ENCODE measurements around the gene KIF24. TPM values are rescaled to one million over a fixed set of nuclear protein-coding genes. Genes with fewer than 3 reads are reported as not detected.

The KIF24 gene
- total RNA-seq, 4 donors from 2014 or later, result 0.59 to 1.9 (median 1.5) TPM

GRCh38 chr9:34291023-34291422, 38.0 kb downstream of the KIF24 start:
- H3K36me3 ChIP-seq, result no peaks in the 10 kb centered on the region
- no peak for DNase-seq (ENCODE audit: low spot score in 2 of 2)
- no peaks in the 10 kb centered on the region for H3K4me1 ChIP-seq
- 85 to 86% methylated on average over 2 of the region's 2 CpGs for WGBS, 2 donors
- H3K9me3 ChIP-seq, result no peaks in the 10 kb centered on the region
- no peaks in the 10 kb centered on the region for H3K27me3 ChIP-seq
- TF ChIP-seq EP300 (IDR thresholded peaks at IDR 0.05) (no peak), POLR2A (IDR thresholded peaks at IDR 0.05) (no peak), CTCF (IDR thresholded peaks at IDR 0.05) (no peak)
- H3K4me3 ChIP-seq, result no peak overlapping the region
- no peak overlapping the region for H3K27ac ChIP-seq

- Histone ChIP-seq H3K9me3 (no peaks in the 10 kb centered on the region), H3K27ac (no peak overlapping the region), H3K36me3 (no peaks in the 10 kb centered on the region), H3K27me3 (no peaks in the 10 kb centered on the region), H3K4me1 (no peaks in the 10 kb centered on the region), H3K4me3 (no peak overlapping the region)
- TF ChIP-seq CTCF (IDR thresholded peaks at IDR 0.05) (no peak), EP300 (IDR thresholded peaks at IDR 0.05) (no peak), POLR2A (IDR thresholded peaks at IDR 0.05) (no peak)
- DNase-seq (ENCODE audit: low spot score in 2 of 2), result no peak
- WGBS, 2 donors, result 74 to 86% methylated on average over 2 of the region's 2 CpGs
Measured at GRCh38 chr9:34289159-34289558, 39.9 kb downstream of the KIF24 start.

- no peaks in the 10 kb centered on the region for H3K36me3 ChIP-seq
- H3K27me3 ChIP-seq, result no peaks in the 10 kb centered on the region
- H3K4me3 ChIP-seq, result no peak overlapping the region
- no peaks in the 10 kb centered on the region for H3K4me1 ChIP-seq
- DNase-seq (ENCODE audit: low spot score in 2 of 2), result no peak
- H3K9me3 ChIP-seq, result no peaks in the 10 kb centered on the region
- no peak for TF ChIP-seq EP300 (IDR thresholded peaks at IDR 0.05)
- no peak for TF ChIP-seq CTCF (IDR thresholded peaks at IDR 0.05)
- no peak for TF ChIP-seq POLR2A (IDR thresholded peaks at IDR 0.05)
- 58% methylated on average over 1 of the region's 1 CpG for WGBS, 2 donors
- H3K27ac ChIP-seq, result no peak overlapping the region
Measured at GRCh38 chr9:34282096-34282495, 47.0 kb downstream of the KIF24 start.

- no peak for TF ChIP-seq CTCF (IDR thresholded peaks at IDR 0.05)
- no peak for TF ChIP-seq POLR2A (IDR thresholded peaks at IDR 0.05)
- no peak for TF ChIP-seq EP300 (IDR thresholded peaks at IDR 0.05)
- 69 to 82% methylated on average over 3 of the region's 3 CpGs for WGBS, 2 donors
- Histone ChIP-seq H3K4me3 (no peak overlapping the region), H3K4me1 (no peaks in the 10 kb centered on the region), H3K27ac (no peak overlapping the region), H3K27me3 (no peaks in the 10 kb centered on the region), H3K36me3 (no peaks in the 10 kb centered on the region), H3K9me3 (no peaks in the 10 kb centered on the region)
- no peak for DNase-seq (ENCODE audit: low spot score in 2 of 2)
Measured at GRCh38 chr9:34279411-34279810, 49.7 kb downstream of the KIF24 start.

Small RNAs within 50 kb of the gene (small RNA-seq; reads per million reads assigned to genes)
- not detected for gene RNU2-50P

Other genes with a start within 250 kb of the KIF24 start
- gene DCAF12, start 202.6 kb downstream of the KIF24 start, total RNA-seq, result 10 to 100 TPM; 21.3 to 34.9 (median 24.2) TPM
- 10 to 100 TPM; 36.7 to 46.1 (median 38.3) TPM for gene UBAP1, start 150.2 kb downstream of the KIF24 start, total RNA-seq
- gene NUDT2, start 301 bp upstream of the KIF24 start, total RNA-seq, result 10 to 100 TPM; 14.1 to 55.5 (median 25.4) TPM
- gene MYORG, start 47.6 kb upstream of the KIF24 start, total RNA-seq, result 1 to 10 TPM; 4.8 to 9.0 (median 6.9) TPM
- gene FAM219A, start 129.3 kb upstream of the KIF24 start, total RNA-seq, result 10 to 100 TPM in 3 of 4 donors, 1 to 10 TPM in 1; 8.5 to 15.6 (median 13.6) TPM
- 1 to 10 TPM in 1 of 4 donors, under 1 TPM in 2, not detected in 1; 0.42 to 3.9 (median 0.66) TPM for gene DNAI1, start 129.5 kb upstream of the KIF24 start, total RNA-seq
- gene ENHO, start 193.7 kb upstream of the KIF24 start, total RNA-seq, result 10 to 100 TPM in 3 of 4 donors, 1 to 10 TPM in 1; 2.7 to 22.1 (median 16.3) TPM